ENCODE results near the gene CYBC1. TPM values are rescaled to one million over a fixed set of nuclear protein-coding genes. Genes with fewer than 3 reads are reported as not detected.

Gene CYBC1
- total RNA-seq, 1 donor from 2014 or later: 304 TPM

GRCh38 chr17:82436601-82437324 lies 13.8 kb downstream of the CYBC1 start:
- intact Hi-C loops (cut with micrococcal nuclease): no loop called here

- intact Hi-C loops (cut with micrococcal nuclease): no loop called here
These were observed 14.7 kb downstream of the CYBC1 start for GRCh38 chr17:82435601-82436583.

- intact Hi-C loops (cut with micrococcal nuclease): no loop called here
These were observed 15.4 kb downstream of the CYBC1 start for GRCh38 chr17:82435103-82435502.

- intact Hi-C loops (cut with micrococcal nuclease): no loop called here
These were observed 16.4 kb downstream of the CYBC1 start for GRCh38 chr17:82434216-82434565.

- intact Hi-C loops (cut with micrococcal nuclease): no loop called here
These were observed 16.9 kb downstream of the CYBC1 start for GRCh38 chr17:82433560-82434215.

GRCh38 chr17:82432017-82432416 lies 18.5 kb downstream of the CYBC1 start:
- intact Hi-C loops (cut with micrococcal nuclease): no loop called here

- intact Hi-C loops (cut with micrococcal nuclease): no loop called here
These were observed 20.7 kb downstream of the CYBC1 start for GRCh38 chr17:82429824-82430223.

GRCh38 chr17:82428546-82428945 lies 22.0 kb downstream of the CYBC1 start:
- intact Hi-C loops (cut with micrococcal nuclease): no loop called here

GRCh38 chr17:82424863-82425159 lies 25.7 kb downstream of the CYBC1 start:
- intact Hi-C loops (cut with micrococcal nuclease): no loop called here

GRCh38 chr17:82424001-82424862 lies 26.3 kb downstream of the CYBC1 start:
- intact Hi-C loops (cut with micrococcal nuclease): no loop called here

- intact Hi-C loops (cut with micrococcal nuclease): loop anchor here (2.0 to 10.0 kb wide), 4 partner anchors 75 to 229 kb away; partner anchors contain the start of gene WDR45B
These were observed 31.0 kb downstream of the CYBC1 start for GRCh38 chr17:82419540-82419939.

GRCh38 chr17:82418001-82418986 lies 32.3 kb downstream of the CYBC1 start, which contains the start of the genes HEXD and OGFOD3:
Gene HEXD (plus strand): TSS chr17:82418347. CDS start chr17:82419800, 1,453 bp downstream.
Gene OGFOD3 (minus strand): TSS chr17:82418586. CDS start chr17:82418485, 101 bp downstream.
- intact Hi-C loops (cut with micrococcal nuclease): loop anchor here (1.0 to 10.0 kb wide), 6 partner anchors 32 to 231 kb away; partner anchors contain the start of genes CYBC1, NARF and WDR45B

GRCh38 chr17:82416771-82417170 lies 33.8 kb downstream of the CYBC1 start:
- intact Hi-C loops (cut with micrococcal nuclease): loop anchor here (10.0 kb wide), 3 partner anchors 78 to 182 kb away; no protein-coding TSS in a partner anchor

GRCh38 chr17:82416264-82416663 lies 34.3 kb downstream of the CYBC1 start:
- intact Hi-C loops (cut with micrococcal nuclease): loop anchor here (10.0 kb wide), 3 partner anchors 79 to 181 kb away; no protein-coding TSS in a partner anchor

- intact Hi-C loops (cut with micrococcal nuclease): loop anchor here (10.0 kb wide), 3 partner anchors 79 to 181 kb away; no protein-coding TSS in a partner anchor
These were observed 34.8 kb downstream of the CYBC1 start for GRCh38 chr17:82415786-82416185.

- intact Hi-C loops (cut with micrococcal nuclease): loop anchor here (10.0 kb wide), 3 partner anchors 79 to 181 kb away; no protein-coding TSS in a partner anchor
These were observed 35.2 kb downstream of the CYBC1 start for GRCh38 chr17:82415336-82415735.

GRCh38 chr17:82414548-82415281 lies 35.8 kb downstream of the CYBC1 start:
- intact Hi-C loops (cut with micrococcal nuclease): loop anchor here (1.0 to 10.0 kb wide), 4 partner anchors 63 to 180 kb away; no protein-coding TSS in a partner anchor

All from T-helper 2 cell treated with Interferon-gamma antibody and Interleukin-4, amounts not matched to agents 100 ng/mL and 5 ng/mL, for 36 hours (primary cell).